Common myeloid progenitor, CD34-positive (primary cell): Measurements from ENCODE around the gene NF2.

Source experiments
- CTCF ChIA-PET: fragments of 350-600 bp; sonication (Branson Sonifier 250); formaldehyde crosslinking; loops from one replicate; lab custom pipeline; 2021; ENCODE audit warnings: antibody characterized with exemption; lab: Charles Lee
- POLR2A ChIA-PET: fragments of 350-600 bp; sonication (Branson Sonifier 250); formaldehyde crosslinking; loops from one replicate; lab custom pipeline; 2021; ENCODE audit warnings: antibody characterized with exemption; lab: Charles Lee
- DNase-seq, 3 donors: peaks; one replicate each; pipeline versions ENCODE4 v3.0.0 to v3.0.0-alpha.2; 2013
- H3K27ac ChIP-seq, 2 experiments: 1 replicate in 1 of 2; 2 replicates in 1 of 2; pipeline ENCODE4 v1.7.0; 2013; ENCODE audit warnings: inconsistent platforms in 2 of 2, low read length in 2 of 2, mild to moderate bottlenecking in 2 of 2, low read depth in 1 of 2, moderate library complexity in 1 of 2; ENCODE audit not compliant: severe bottlenecking in 2 of 2, insufficient read depth in 1 of 2, poor library complexity in 1 of 2
- H3K27me3 ChIP-seq, 5 experiments: replicated peaks in 2 of 5; 1 replicate in 3 of 5; 2 replicates in 2 of 5; pipeline versions ENCODE4 v1.6.1 to v1.7.0; 2013; ENCODE audit warnings: low read length in 4 of 5, mild to moderate bottlenecking in 2 of 5, moderate library complexity in 2 of 5, inconsistent platforms in 1 of 5; ENCODE audit not compliant: insufficient read depth in 5 of 5, control insufficient read depth in 4 of 5
- H3K36me3 ChIP-seq, 4 experiments: 1 replicate in 2 of 4; 2 replicates in 2 of 4; pipeline versions ENCODE4 v1.6.1 to v1.7.0; 2013; ENCODE audit warnings: low read length in 3 of 4, control low read depth in 1 of 4, mild to moderate bottlenecking in 1 of 4; ENCODE audit not compliant: control insufficient read depth in 4 of 4, insufficient read depth in 4 of 4
- H3K4me1 ChIP-seq, 4 experiments: 1 replicate in 3 of 4; 2 replicates in 1 of 4; pipeline versions ENCODE4 v1.6.1 to v1.7.1; 2013; ENCODE audit warnings: low read length in 3 of 4, mild to moderate bottlenecking in 3 of 4, control low read depth in 1 of 4, inconsistent platforms in 1 of 4, moderate library complexity in 1 of 4; ENCODE audit not compliant: control insufficient read depth in 4 of 4, insufficient read depth in 4 of 4; ENCODE audit errors: control extremely low read depth in 1 of 4
- H3K4me3 ChIP-seq, 7 experiments: 1 replicate in 4 of 7; 2 replicates in 3 of 7; pipeline versions ENCODE4 v1.5.1 to v1.7.0; 2013; ENCODE audit warnings: mild to moderate bottlenecking in 7 of 7, low read length in 6 of 7, moderate library complexity in 6 of 7, inconsistent platforms in 2 of 7, low read depth in 2 of 7, control low read depth in 1 of 7; ENCODE audit not compliant: insufficient read depth in 4 of 7, control insufficient read depth in 1 of 7; ENCODE audit errors: extremely low read depth in 1 of 7
- H3K9me3 ChIP-seq, 5 experiments: 1 replicate in 4 of 5; 2 replicates in 1 of 5; pipeline versions ENCODE4 v1.6.1 to v1.7.1; 2013; ENCODE audit warnings: low read length in 4 of 5, mild to moderate bottlenecking in 2 of 5, inconsistent platforms in 1 of 5, low read depth in 1 of 5, moderate library complexity in 1 of 5; ENCODE audit not compliant: control insufficient read depth in 4 of 5, insufficient read depth in 2 of 5; ENCODE audit errors: control extremely low read depth in 1 of 5
- WGBS: methylation state at CpG from one replicate; pipeline ENCODE4 v1.1.5; 2013; ENCODE audit not compliant: insufficient coverage; 5-methylcytosine and 5-hydroxymethylcytosine counted together

NF2 gene

GRCh38 chr22:29567338-29567737 lies 36.1 kb upstream of the NF2 start:
- CTCF ChIA-PET: interaction anchor here (2.9 kb wide), 1 partner anchor 14 kb away, joined by 14 read pairs; the partner anchor contains the start of gene THOC5
- H3K4me1 ChIP-seq: no peaks in the 10 kb centered on the region
- H3K36me3 ChIP-seq: peaks cover 7 to 43% (median 19%) of the 10 kb centered on the region in 4 experiments
- H3K27me3 ChIP-seq: no peaks in the 10 kb centered on the region
- POLR2A ChIA-PET: no interaction called here
- no peak overlapping the region for H3K27ac ChIP-seq
- H3K4me3 ChIP-seq: no peak overlapping the region
- no peaks in the 10 kb centered on the region for H3K9me3 ChIP-seq
- DNase-seq: no peak
- 75% methylated on average over 6 of the region's 7 CpGs for WGBS

- no peak overlapping the region for H3K27ac ChIP-seq
- ChIA-PET POLR2A (no interaction called here), CTCF (no interaction called here)
- H3K9me3 ChIP-seq: no peaks in the 10 kb centered on the region
- WGBS: 100% methylated on average over 4 of the region's 7 CpGs
- H3K4me1 ChIP-seq: no peaks in the 10 kb centered on the region
- H3K36me3 ChIP-seq: peaks cover 7 to 39% (median 16%) of the 10 kb centered on the region in 4 experiments
- DNase-seq: no peak
- H3K4me3 ChIP-seq: no peak overlapping the region
- no peaks in the 10 kb centered on the region for H3K27me3 ChIP-seq
Measured at GRCh38 chr22:29569011-29569678, 34.3 kb upstream of the NF2 start.

- CTCF ChIA-PET: interaction anchor here (1.0 kb wide), 1 partner anchor 8 kb away, joined by 3 read pairs; no protein-coding TSS in a partner anchor
Measured at GRCh38 chr22:29570456-29570855, 33.0 kb upstream of the NF2 start.

GRCh38 chr22:29570912-29571549 lies 32.4 kb upstream of the NF2 start:
- H3K4me3 ChIP-seq: no peak overlapping the region
- no peak for DNase-seq
- no peaks in the 10 kb centered on the region for H3K27me3 ChIP-seq
- no peaks in the 10 kb centered on the region for H3K9me3 ChIP-seq
- POLR2A ChIA-PET: no interaction called here
- peaks cover 5 to 32% (median 15%) of the 10 kb centered on the region in 4 experiments for H3K36me3 ChIP-seq
- H3K27ac ChIP-seq: no peak overlapping the region
- WGBS: 100% methylated on average over 2 of the region's 2 CpGs
- H3K4me1 ChIP-seq: no peaks in the 10 kb centered on the region
- CTCF ChIA-PET: interaction anchor here (1.0 kb wide), 1 partner anchor 8 kb away, joined by 3 read pairs; no protein-coding TSS in a partner anchor

More at GRCh38 chr22:29570456-29570855, 33.0 kb upstream of the NF2 start:
- 98% methylated on average over 7 of the region's 7 CpGs for WGBS
- POLR2A ChIA-PET: no interaction called here
- Histone ChIP-seq H3K4me3 (no peak overlapping the region), H3K36me3 (peaks cover 5 to 33% (median 15%) of the 10 kb centered on the region in 4 experiments), H3K4me1 (no peaks in the 10 kb centered on the region), H3K27me3 (no peaks in the 10 kb centered on the region), H3K9me3 (no peaks in the 10 kb centered on the region), H3K27ac (no peak overlapping the region)
- no peak for DNase-seq

- CTCF ChIA-PET: no interaction called here
- no peaks in the 10 kb centered on the region for H3K27me3 ChIP-seq
Measured at GRCh38 chr22:29574762-29575450, 28.5 kb upstream of the NF2 start.

GRCh38 chr22:29578462-29579200 lies 24.8 kb upstream of the NF2 start:
- peaks cover 0 to 2% (median 0%) of the 10 kb centered on the region in 4 experiments for H3K36me3 ChIP-seq
- DNase-seq: no peak
- H3K27ac ChIP-seq: no peak overlapping the region
- H3K27me3 ChIP-seq: no peaks in the 10 kb centered on the region
- POLR2A ChIA-PET: no interaction called here
- peaks cover 0 to 17% (median 13%) of the 10 kb centered on the region in 4 experiments for H3K4me1 ChIP-seq
- CTCF ChIA-PET: interaction anchor here (1.6 kb wide), 1 partner anchor 25 kb away, joined by 4 read pairs; the partner anchor contains the start of gene THOC5
- H3K9me3 ChIP-seq: no peaks in the 10 kb centered on the region
- no peak overlapping the region for H3K4me3 ChIP-seq
- whole genome bisulfite sequencing: 84% methylated on average over 9 of the region's 10 CpGs

More at GRCh38 chr22:29574762-29575450, 28.5 kb upstream of the NF2 start:
- peaks cover 0 to 3% (median 2%) of the 10 kb centered on the region in 4 experiments for H3K4me1 ChIP-seq
- no peak overlapping the region for H3K4me3 ChIP-seq
- H3K9me3 ChIP-seq: no peaks in the 10 kb centered on the region
- no peak overlapping the region for H3K27ac ChIP-seq
- peaks cover 2 to 12% (median 5%) of the 10 kb centered on the region in 4 experiments for H3K36me3 ChIP-seq
- POLR2A ChIA-PET: no interaction called here
- DNase-seq: no peak
- WGBS: 100% methylated on average over 2 of the region's 7 CpGs
